Cardiac fibroblast (primary cell): ENCODE measurements around the gene CHKB.
A peak's percentile ranks its signal among the peaks of the same experiment; 100 is the strongest.

ENCODE experiments used
- DNase-seq, 2 donors: peaks; one replicate each; pipeline versions ENCODE4 v3.0.0 to v3.0.0-alpha.2; 2010; ENCODE audit warnings: low read depth in 2 of 2
- H3K4me3 ChIP-seq, 2 donors: replicated peaks in 1 of 2; 1 replicate in 1 of 2; 2 replicates in 1 of 2; pipeline ENCODE4 v1.5.1; 2011; ENCODE audit warnings: low read depth in 2 of 2, low read length in 2 of 2, mild to moderate bottlenecking in 2 of 2, moderate library complexity in 1 of 2
- CTCF ChIP-seq: IDR thresholded peaks from one replicate; pipeline ENCODE4 v1.5.1; 2011; ENCODE audit warnings: low read depth, mild to moderate bottlenecking, low read length, inconsistent platforms

The CHKB gene

DNA sequence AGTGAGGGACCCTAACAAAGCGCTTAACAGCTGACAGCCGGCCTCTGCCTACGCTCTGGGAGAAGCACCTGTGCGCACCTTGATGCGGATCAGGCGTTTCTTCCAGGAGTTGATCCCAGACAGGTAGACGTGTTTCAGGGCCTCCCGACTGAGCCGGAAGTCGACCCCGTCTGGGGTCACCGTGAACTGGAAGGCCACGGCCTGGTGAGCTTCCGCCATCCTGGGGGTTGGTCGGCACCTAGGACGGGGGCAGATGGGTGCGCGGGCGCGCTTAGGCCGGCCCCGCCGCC is 5.0 kb downstream of the CHKB start:
- no peak for DNase-seq
- TF ChIP-seq CTCF: no peak
- H3K4me3 ChIP-seq: no peak overlapping the region

GRCh38 chr22:50576806-50577696 is 5.6 kb downstream of the CHKB start:
- H3K4me3 ChIP-seq: no peak overlapping the region
- no peak for DNase-seq
- no peak for TF ChIP-seq CTCF

DNA sequence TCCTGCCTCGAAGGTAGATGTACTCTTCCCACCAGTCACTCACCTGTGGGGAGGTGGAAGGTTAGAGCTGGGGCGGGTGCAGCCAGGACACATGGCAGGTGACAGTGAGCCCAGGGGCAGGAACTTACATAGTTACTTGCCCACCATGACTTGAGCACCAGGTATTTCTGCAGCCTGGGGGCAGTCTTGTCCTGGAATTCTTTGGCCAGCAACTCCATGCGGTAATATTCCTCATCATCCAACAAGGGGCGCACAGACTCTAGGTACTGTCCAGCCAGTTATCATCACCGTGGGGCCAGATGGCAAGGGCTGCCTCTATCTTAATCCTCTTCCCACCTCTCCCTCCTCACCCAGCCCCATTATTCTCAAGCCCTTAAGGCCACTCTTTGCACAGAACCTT is 6.6 kb downstream of the CHKB start:
- peak; percentile 15 for TF ChIP-seq CTCF
- H3K4me3 ChIP-seq: no peak overlapping the region
- DNase-seq: peak; percentile 48 to 63

DNA sequence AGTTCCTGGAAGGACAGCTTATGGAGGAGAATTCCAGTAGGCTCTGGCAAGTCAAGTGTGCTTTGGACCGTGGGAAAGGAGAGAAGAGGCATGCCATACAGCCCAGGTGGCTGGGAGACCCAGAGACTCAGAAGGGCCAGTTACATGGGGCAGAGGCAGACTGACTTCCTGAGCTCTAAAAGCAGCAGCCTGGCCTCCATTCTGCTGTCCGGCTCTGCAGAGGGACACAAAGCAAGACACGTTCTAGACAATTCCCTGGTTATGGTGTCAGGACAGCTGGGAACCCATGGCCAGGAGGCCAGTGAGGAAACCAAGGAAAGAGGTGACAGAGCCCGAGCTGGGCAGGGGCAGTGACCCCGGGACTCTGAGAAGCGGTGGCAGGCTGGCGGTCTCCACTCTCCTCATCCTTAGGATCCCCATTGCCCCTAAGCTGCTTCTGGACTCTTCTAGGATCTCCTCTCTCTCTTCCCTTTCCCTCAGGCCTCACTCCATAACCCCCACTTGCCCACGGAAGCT is 7.2 kb downstream of the CHKB start:
- no peak for DNase-seq
- TF ChIP-seq CTCF: no peak
- no peak overlapping the region for H3K4me3 ChIP-seq

DNA sequence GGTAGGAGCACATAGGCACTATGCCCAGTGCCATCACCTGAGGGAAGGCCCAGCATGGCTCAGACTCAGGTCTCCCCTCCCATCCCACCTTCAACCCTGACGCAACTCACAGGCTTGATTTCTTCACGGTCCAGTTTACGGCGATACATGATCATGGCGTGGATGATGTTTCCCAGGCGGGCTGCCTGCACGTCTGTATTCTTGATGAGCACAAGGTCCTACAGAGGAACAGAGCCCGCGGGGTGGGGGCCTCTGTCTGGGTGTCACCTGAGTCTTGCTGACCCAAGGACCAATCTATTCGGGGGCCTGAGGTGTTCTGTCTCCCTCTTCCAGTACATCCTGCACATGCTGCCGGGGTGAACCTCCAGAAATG is 8.3 kb downstream of the CHKB start:
- DNase-seq: no peak
- H3K4me3 ChIP-seq: no peak overlapping the region
- no peak for TF ChIP-seq CTCF

GRCh38 chr22:50573491-50574382 is 8.9 kb downstream of the CHKB start:
- no peak for DNase-seq
- TF ChIP-seq CTCF: no peak

More at GRCh38 chr22:50573491-50574382, 8.9 kb downstream of the CHKB start:
- H3K4me3 ChIP-seq: no peak overlapping the region
